Sigmoid colon (tissue), 3 donors: ENCODE measurements around the gene GABRB1.

Experiments used
- POLR2A ChIP-seq, 2 donors: fragments of 450-650 bp; IDR thresholded peaks; one replicate each; pipeline ENCODE4 v1.6.1; 2016; ENCODE audit warnings: antibody characterized with exemption in 2 of 2, mild to moderate bottlenecking in 2 of 2, moderate library complexity in 2 of 2
- TF ChIP-seq, protein P1 (sequence below), 4 experiments: fragments of 450-650 bp in 3 of 4; fragments of 200-600 bp in 1 of 4; IDR thresholded peaks; one replicate each; pipeline ENCODE4 v1.5.1; 2016 to 2019; ENCODE audit warnings: antibody characterized with exemption in 4 of 4, mild to moderate bottlenecking in 3 of 4, moderate library complexity in 2 of 4

DNA sequence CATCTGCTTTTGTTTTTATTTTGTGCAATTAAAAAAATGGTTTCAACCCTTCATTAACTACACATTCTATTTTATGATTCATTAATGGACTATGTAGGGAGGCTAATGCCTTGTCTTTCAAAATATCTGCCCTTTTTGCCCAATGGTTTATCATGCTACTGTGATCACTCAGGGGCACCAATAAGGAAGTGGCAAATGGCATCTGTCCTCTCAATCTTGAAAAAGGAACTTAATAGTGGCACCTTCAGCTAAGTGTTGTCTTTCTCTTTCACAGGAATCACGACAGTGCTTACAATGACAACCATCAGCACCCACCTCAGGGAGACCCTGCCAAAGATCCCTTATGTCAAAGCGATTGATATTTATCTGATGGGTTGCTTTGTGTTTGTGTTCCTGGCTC lies 375.0 kb downstream of the GABRB1 start:
- no peak for TF ChIP-seq POLR2A (IDR thresholded peaks at IDR 0.05)
- TF ChIP-seq, protein P1, sequence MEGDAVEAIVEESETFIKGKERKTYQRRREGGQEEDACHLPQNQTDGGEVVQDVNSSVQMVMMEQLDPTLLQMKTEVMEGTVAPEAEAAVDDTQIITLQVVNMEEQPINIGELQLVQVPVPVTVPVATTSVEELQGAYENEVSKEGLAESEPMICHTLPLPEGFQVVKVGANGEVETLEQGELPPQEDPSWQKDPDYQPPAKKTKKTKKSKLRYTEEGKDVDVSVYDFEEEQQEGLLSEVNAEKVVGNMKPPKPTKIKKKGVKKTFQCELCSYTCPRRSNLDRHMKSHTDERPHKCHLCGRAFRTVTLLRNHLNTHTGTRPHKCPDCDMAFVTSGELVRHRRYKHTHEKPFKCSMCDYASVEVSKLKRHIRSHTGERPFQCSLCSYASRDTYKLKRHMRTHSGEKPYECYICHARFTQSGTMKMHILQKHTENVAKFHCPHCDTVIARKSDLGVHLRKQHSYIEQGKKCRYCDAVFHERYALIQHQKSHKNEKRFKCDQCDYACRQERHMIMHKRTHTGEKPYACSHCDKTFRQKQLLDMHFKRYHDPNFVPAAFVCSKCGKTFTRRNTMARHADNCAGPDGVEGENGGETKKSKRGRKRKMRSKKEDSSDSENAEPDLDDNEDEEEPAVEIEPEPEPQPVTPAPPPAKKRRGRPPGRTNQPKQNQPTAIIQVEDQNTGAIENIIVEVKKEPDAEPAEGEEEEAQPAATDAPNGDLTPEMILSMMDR (IDR thresholded peaks at IDR 0.05) = no peak
